Ovary (tissue), 3 donors: ENCODE data around the gene REEP1.
"Not testable (repeated sequence)": the region's sequence is repeated elsewhere in the genome, so short reads cannot be mapped to it uniquely, and the experiment has no call there.

Experiments
- CTCF ChIP-seq, 3 donors: fragments of 450-650 bp in 2 of 3; fragments of 200-600 bp in 1 of 3; IDR thresholded peaks; one replicate each; pipeline versions ENCODE4 v1.5.1 to v1.8.0; 2016 to 2022; ENCODE audit warnings: antibody characterized with exemption in 3 of 3, mild to moderate bottlenecking in 1 of 3
- POLR2A ChIP-seq: fragments of 450-650 bp; IDR thresholded peaks from one replicate; pipeline ENCODE4 v1.6.1; 2017; ENCODE audit warnings: antibody characterized with exemption, mild to moderate bottlenecking, moderate library complexity
- donor health status: DM: no; HTN: no; CAD: no.

GRCh38 chr2:86345783-86346370, 8.5 kb upstream of the REEP1 start:
- TF ChIP-seq CTCF (IDR thresholded peaks at IDR 0.05); POLR2A: not testable (repeated sequence)
